ENCODE measurements around the gene HNRNPK. TPM values are rescaled to one million over a fixed set of nuclear protein-coding genes. Genes with fewer than 3 reads are reported as not detected.
"Not testable (repeated sequence)": the region's sequence is repeated elsewhere in the genome, so short reads cannot be mapped to it uniquely, and the experiment has no call there.

The HNRNPK gene
- total and polyA plus RNA-seq, 5 donors from 2014 or later, result 617 to 1,033 (median 946) TPM

- no peaks in the 10 kb centered on the region for H3K9me3 Mint-ChIP-seq
- peaks cover 0 to 17% (median 11%) of the 10 kb centered on the region in 4 donors for H3K4me1 Mint-ChIP-seq
- no peaks in the 10 kb centered on the region for H3K27me3 Mint-ChIP-seq
- no peaks in the 10 kb centered on the region for H3K27me3 ChIP-seq (ENCODE audit: control insufficient read depth, insufficient read depth, low read length)
- peak overlapping the region in 1 of 4 donors; percentile 61 for H3K4me3 Mint-ChIP-seq
- H3K27ac Mint-ChIP-seq, result peak overlapping the region in 1 of 3 donors; percentile 71
- no peaks in the 10 kb centered on the region for H3K4me1 ChIP-seq (ENCODE audit: control insufficient read depth, insufficient read depth, low read length, poor library complexity, severe bottlenecking)
- DNase-seq (peak in 1 of 3 donors; percentile 32), ATAC-seq (ENCODE audit: low read depth in 2 of 2) (peak; percentile 15 to 28)
- no peak overlapping the region for H3K27ac ChIP-seq (ENCODE audit: insufficient read depth, low read length, poor library complexity, severe bottlenecking)
- peaks cover 16% of the 10 kb centered on the region for H3K36me3 Mint-ChIP-seq
- H3K36me3 ChIP-seq (ENCODE audit: control insufficient read depth, insufficient read depth, low read length), result peaks cover 39% of the 10 kb centered on the region
- no peaks in the 10 kb centered on the region for H3K9me3 ChIP-seq (ENCODE audit: control insufficient read depth in 2 of 2, low read length in 2 of 2)
- H3K4me3 ChIP-seq (ENCODE audit: low read depth, low read length), result no peak overlapping the region
Observed at GRCh38 chr9:83964973-83965349, 15.1 kb downstream of the HNRNPK start.

GRCh38 chr9:83962165-83962564 lies 17.9 kb downstream of the HNRNPK start:
- H3K27ac Mint-ChIP-seq, result no peak overlapping the region

GRCh38 chr9:83960991-83961390 lies 19.0 kb downstream of the HNRNPK start:
- no peak overlapping the region for H3K27ac Mint-ChIP-seq

More at GRCh38 chr9:83962165-83962564, 17.9 kb downstream of the HNRNPK start:
- Histone ChIP-seq H3K4me3 (ENCODE audit: low read depth, low read length) (no peak overlapping the region), H3K27me3 (ENCODE audit: control insufficient read depth, insufficient read depth, low read length) (no peaks in the 10 kb centered on the region), H3K4me1 (ENCODE audit: control insufficient read depth, insufficient read depth, low read length, poor library complexity, severe bottlenecking) (peaks cover 1% of the 10 kb centered on the region), H3K9me3 (ENCODE audit: control insufficient read depth in 2 of 2, low read length in 2 of 2) (no peaks in the 10 kb centered on the region), H3K27ac (ENCODE audit: insufficient read depth, low read length, poor library complexity, severe bottlenecking) (no peak overlapping the region), H3K36me3 (ENCODE audit: control insufficient read depth, insufficient read depth, low read length) (peaks cover 12% of the 10 kb centered on the region)
- Mint-ChIP-seq H3K27me3 (no peaks in the 10 kb centered on the region), H3K4me1 (peaks cover 0 to 15% (median 5%) of the 10 kb centered on the region in 4 donors), H3K4me3 (no peak overlapping the region), H3K9me3 (no peaks in the 10 kb centered on the region), H3K36me3 (no peaks in the 10 kb centered on the region)
- ATAC-seq (ENCODE audit: low read depth in 2 of 2), result no peak
- DNase-seq, result no peak

GRCh38 chr9:83959061-83959460 lies 21.0 kb downstream of the HNRNPK start:
- no peaks in the 10 kb centered on the region for H3K9me3 Mint-ChIP-seq
- ATAC-seq (ENCODE audit: low read depth in 2 of 2), result no peak

More at GRCh38 chr9:83960991-83961390, 19.0 kb downstream of the HNRNPK start:
- Histone ChIP-seq H3K4me1 (ENCODE audit: control insufficient read depth, insufficient read depth, low read length, poor library complexity, severe bottlenecking) (peaks cover 7% of the 10 kb centered on the region), H3K9me3 (ENCODE audit: control insufficient read depth in 2 of 2, low read length in 2 of 2) (no peaks in the 10 kb centered on the region), H3K27me3 (ENCODE audit: control insufficient read depth, insufficient read depth, low read length) (no peaks in the 10 kb centered on the region), H3K4me3 (ENCODE audit: low read depth, low read length) (no peak overlapping the region), H3K27ac (ENCODE audit: insufficient read depth, low read length, poor library complexity, severe bottlenecking) (no peak overlapping the region), H3K36me3 (ENCODE audit: control insufficient read depth, insufficient read depth, low read length) (peaks cover 3% of the 10 kb centered on the region)
- peaks cover 0 to 21% (median 11%) of the 10 kb centered on the region in 4 donors for H3K4me1 Mint-ChIP-seq
- no peaks in the 10 kb centered on the region for H3K9me3 Mint-ChIP-seq
- no peak for ATAC-seq (ENCODE audit: low read depth in 2 of 2)
- no peaks in the 10 kb centered on the region for H3K36me3 Mint-ChIP-seq
- H3K27me3 Mint-ChIP-seq, result no peaks in the 10 kb centered on the region
- DNase-seq, result no peak
- no peak overlapping the region for H3K4me3 Mint-ChIP-seq

GRCh38 chr9:83957248-83957513 lies 22.8 kb downstream of the HNRNPK start:
- Histone ChIP-seq H3K27ac (ENCODE audit: insufficient read depth, low read length, poor library complexity, severe bottlenecking) (no peak overlapping the region), H3K36me3 (ENCODE audit: control insufficient read depth, insufficient read depth, low read length) (no peaks in the 10 kb centered on the region), H3K9me3 (ENCODE audit: control insufficient read depth in 2 of 2, low read length in 2 of 2) (no peaks in the 10 kb centered on the region), H3K4me1 (ENCODE audit: control insufficient read depth, insufficient read depth, low read length, poor library complexity, severe bottlenecking) (peaks cover 18% of the 10 kb centered on the region), H3K27me3 (ENCODE audit: control insufficient read depth, insufficient read depth, low read length) (no peaks in the 10 kb centered on the region), H3K4me3 (ENCODE audit: low read depth, low read length) (peak overlapping the region; percentile 89)
- H3K9me3 Mint-ChIP-seq, result no peaks in the 10 kb centered on the region
- no peaks in the 10 kb centered on the region for H3K27me3 Mint-ChIP-seq
- DNase-seq (peak in 1 of 3 donors; percentile 23), ATAC-seq (ENCODE audit: low read depth in 2 of 2) (no peak)
- H3K4me1 Mint-ChIP-seq, result peaks cover 0 to 26% (median 14%) of the 10 kb centered on the region in 4 donors
- H3K36me3 Mint-ChIP-seq, result no peaks in the 10 kb centered on the region
- peak overlapping the region; percentile 82 to 98 (median 94) for H3K27ac Mint-ChIP-seq
- peak overlapping the region; percentile 96 to 99 (median 97) for H3K4me3 Mint-ChIP-seq

More at GRCh38 chr9:83959061-83959460, 21.0 kb downstream of the HNRNPK start:
- Histone ChIP-seq H3K27ac (ENCODE audit: insufficient read depth, low read length, poor library complexity, severe bottlenecking) (no peak overlapping the region), H3K9me3 (ENCODE audit: control insufficient read depth in 2 of 2, low read length in 2 of 2) (no peaks in the 10 kb centered on the region), H3K36me3 (ENCODE audit: control insufficient read depth, insufficient read depth, low read length) (no peaks in the 10 kb centered on the region), H3K27me3 (ENCODE audit: control insufficient read depth, insufficient read depth, low read length) (no peaks in the 10 kb centered on the region), H3K4me3 (ENCODE audit: low read depth, low read length) (no peak overlapping the region), H3K4me1 (ENCODE audit: control insufficient read depth, insufficient read depth, low read length, poor library complexity, severe bottlenecking) (peaks cover 18% of the 10 kb centered on the region)
- peak overlapping the region in 2 of 4 donors; percentile 67 to 75 for H3K4me3 Mint-ChIP-seq
- H3K4me1 Mint-ChIP-seq, result peaks cover 0 to 26% (median 14%) of the 10 kb centered on the region in 4 donors
- no peak overlapping the region for H3K27ac Mint-ChIP-seq
- H3K27me3 Mint-ChIP-seq, result no peaks in the 10 kb centered on the region
- no peaks in the 10 kb centered on the region for H3K36me3 Mint-ChIP-seq
- no peak for DNase-seq

- Histone ChIP-seq H3K36me3 (ENCODE audit: control insufficient read depth, insufficient read depth, low read length) (no peaks in the 10 kb centered on the region), H3K9me3 (ENCODE audit: control insufficient read depth in 2 of 2, low read length in 2 of 2) (no peaks in the 10 kb centered on the region), H3K27ac (ENCODE audit: insufficient read depth, low read length, poor library complexity, severe bottlenecking) (peak overlapping the region; percentile 70), H3K27me3 (ENCODE audit: control insufficient read depth, insufficient read depth, low read length) (no peaks in the 10 kb centered on the region), H3K4me1 (ENCODE audit: control insufficient read depth, insufficient read depth, low read length, poor library complexity, severe bottlenecking) (peaks cover 18% of the 10 kb centered on the region), H3K4me3 (ENCODE audit: low read depth, low read length) (peak overlapping the region; percentile 89)
- ATAC-seq (ENCODE audit: low read depth in 2 of 2) (peak; percentile 63 to 68), DNase-seq (peak; percentile 44 to 78 (median 62))
- Mint-ChIP-seq H3K36me3 (no peaks in the 10 kb centered on the region), H3K4me1 (peaks cover 0 to 26% (median 14%) of the 10 kb centered on the region in 4 donors), H3K4me3 (peak overlapping the region; percentile 96 to 99 (median 97)), H3K27ac (peak overlapping the region; percentile 94 to 98 (median 98)), H3K9me3 (no peaks in the 10 kb centered on the region), H3K27me3 (no peaks in the 10 kb centered on the region)
Observed at GRCh38 chr9:83956436-83957247, 23.4 kb downstream of the HNRNPK start.

GRCh38 chr9:83956086-83956435 lies 24.0 kb downstream of the HNRNPK start:
- Mint-ChIP-seq H3K9me3 (no peaks in the 10 kb centered on the region), H3K27me3 (no peaks in the 10 kb centered on the region), H3K36me3 (no peaks in the 10 kb centered on the region), H3K27ac (peak overlapping the region; percentile 94 to 98 (median 98)), H3K4me3 (peak overlapping the region; percentile 96 to 99 (median 97)), H3K4me1 (peaks cover 0 to 26% (median 14%) of the 10 kb centered on the region in 4 donors)
- H3K9me3 ChIP-seq (ENCODE audit: control insufficient read depth in 2 of 2, low read length in 2 of 2), result no peaks in the 10 kb centered on the region
- DNase-seq, result peak; percentile 13 to 57 (median 17)
- peaks cover 18% of the 10 kb centered on the region for H3K4me1 ChIP-seq (ENCODE audit: control insufficient read depth, insufficient read depth, low read length, poor library complexity, severe bottlenecking)
- peak; percentile 48 to 53 for ATAC-seq (ENCODE audit: low read depth in 2 of 2)
- H3K36me3 ChIP-seq (ENCODE audit: control insufficient read depth, insufficient read depth, low read length), result no peaks in the 10 kb centered on the region
- H3K27ac ChIP-seq (ENCODE audit: insufficient read depth, low read length, poor library complexity, severe bottlenecking), result peak overlapping the region; percentile 70
- peak overlapping the region; percentile 89 for H3K4me3 ChIP-seq (ENCODE audit: low read depth, low read length)
- no peaks in the 10 kb centered on the region for H3K27me3 ChIP-seq (ENCODE audit: control insufficient read depth, insufficient read depth, low read length)

GRCh38 chr9:83948096-83948495 lies 31.9 kb downstream of the HNRNPK start:
- ATAC-seq (ENCODE audit: low read depth in 2 of 2); H3K27ac ChIP-seq (ENCODE audit: insufficient read depth, low read length, poor library complexity, severe bottlenecking); H3K4me3 ChIP-seq (ENCODE audit: low read depth, low read length); H3K4me1 ChIP-seq (ENCODE audit: control insufficient read depth, insufficient read depth, low read length, poor library complexity, severe bottlenecking); H3K4me1 Mint-ChIP-seq; H3K27me3 Mint-ChIP-seq; DNase-seq; H3K27me3 ChIP-seq (ENCODE audit: control insufficient read depth, insufficient read depth, low read length); H3K9me3 ChIP-seq (ENCODE audit: control insufficient read depth in 2 of 2, low read length in 2 of 2); H3K9me3 Mint-ChIP-seq; H3K27ac Mint-ChIP-seq; H3K36me3 ChIP-seq (ENCODE audit: control insufficient read depth, insufficient read depth, low read length); H3K4me3 Mint-ChIP-seq; H3K36me3 Mint-ChIP-seq: not testable (repeated sequence)

Data from CD4-positive, CD25-positive, alpha-beta regulatory T cell (primary cell).